SHP77 (cell line): ENCODE data around the gene ATF6.

Experiments
- DNase-seq, 2 experiments: peaks; one replicate each; lab custom pipeline; 2025; lab: John Stamatoyannopoulos, UW

The ATF6 gene

GRCh38 chr1:161936786-161937185 lies 170.7 kb downstream of the ATF6 start:
- DNase-seq: no peak

- DNase-seq: no peak
Measured at GRCh38 chr1:161940866-161941591, 174.9 kb downstream of the ATF6 start.

- DNase-seq: no peak
Measured at GRCh38 chr1:161941726-161942436, 175.8 kb downstream of the ATF6 start.

- no peak for DNase-seq
Measured at GRCh38 chr1:161943737-161944136, 177.6 kb downstream of the ATF6 start.

GRCh38 chr1:161944381-161944780 lies 178.3 kb downstream of the ATF6 start:
- DNase-seq: no peak

GRCh38 chr1:161945306-161946060 lies 179.4 kb downstream of the ATF6 start:
- DNase-seq: no peak

GRCh38 chr1:161946071-161946987 lies 180.2 kb downstream of the ATF6 start:
- DNase-seq: no peak

- DNase-seq: no peak
Measured at GRCh38 chr1:161948435-161948834, 182.3 kb downstream of the ATF6 start.

GRCh38 chr1:161949548-161949947 lies 183.4 kb downstream of the ATF6 start:
- no peak for DNase-seq

GRCh38 chr1:161950377-161950776 lies 184.3 kb downstream of the ATF6 start:
- DNase-seq: no peak

GRCh38 chr1:161951646-161952045 lies 185.5 kb downstream of the ATF6 start:
- no peak for DNase-seq

- DNase-seq: no peak
Measured at GRCh38 chr1:161952607-161953172, 186.6 kb downstream of the ATF6 start.

- DNase-seq: no peak
Measured at GRCh38 chr1:161953256-161953920, 187.3 kb downstream of the ATF6 start.

- DNase-seq: no peak
Measured at GRCh38 chr1:161954050-161954449, 187.9 kb downstream of the ATF6 start.

- no peak for DNase-seq
Measured at GRCh38 chr1:161954466-161954865, 188.3 kb downstream of the ATF6 start.

- no peak for DNase-seq
Measured at GRCh38 chr1:161955606-161956005, 189.5 kb downstream of the ATF6 start.

- DNase-seq: no peak
Measured at GRCh38 chr1:161956097-161956496, 190.0 kb downstream of the ATF6 start.

GRCh38 chr1:161956930-161957329 lies 190.8 kb downstream of the ATF6 start:
- no peak for DNase-seq

GRCh38 chr1:161958425-161958824 lies 192.3 kb downstream of the ATF6 start:
- no peak for DNase-seq

GRCh38 chr1:161962091-161962887 lies 196.2 kb downstream of the ATF6 start:
- DNase-seq: no peak
